Endodermal cell (in vitro differentiated cells): Measurements from ENCODE around the gene PIK3R5. TPM values are rescaled to one million over a fixed set of nuclear protein-coding genes. Genes with fewer than 3 reads are reported as not detected.
A peak's percentile ranks its signal among the peaks of the same experiment; 100 is the strongest.

Source experiments
- DNase-seq: peaks from one replicate; pipeline ENCODE4 v3.0.0-alpha.2; 2017
- H3K27ac ChIP-seq: 2 replicates; pipeline ENCODE4 v1.5.1; 2013; ENCODE audit warnings: mild to moderate bottlenecking, low read depth, low read length, moderate library complexity
- H3K27me3 ChIP-seq: 2 replicates; pipeline ENCODE4 v1.6.1; 2013; ENCODE audit warnings: mild to moderate bottlenecking, low read length, moderate library complexity; ENCODE audit not compliant: insufficient read depth, control insufficient read depth, poor library complexity, severe bottlenecking
- H3K36me3 ChIP-seq: 2 replicates; pipeline ENCODE4 v1.7.0; 2013; ENCODE audit warnings: mild to moderate bottlenecking, low read length, moderate library complexity; ENCODE audit not compliant: control insufficient read depth, insufficient read depth
- H3K4me1 ChIP-seq: one replicate; pipeline ENCODE4 v1.7.0; 2013; ENCODE audit warnings: low read length; ENCODE audit not compliant: control insufficient read depth, insufficient read depth
- H3K4me3 ChIP-seq: 2 replicates; pipeline ENCODE4 v1.5.1; 2013; ENCODE audit warnings: mild to moderate bottlenecking, low read length, moderate library complexity
- H3K9ac ChIP-seq: 2 replicates; pipeline ENCODE4 v1.6.1; 2013; ENCODE audit warnings: mild to moderate bottlenecking, low read length, moderate library complexity; ENCODE audit not compliant: poor library complexity, severe bottlenecking; ENCODE audit errors: extremely low read depth
- H3K9me3 ChIP-seq: 2 replicates; pipeline ENCODE4 v1.6.1; 2013; ENCODE audit warnings: mild to moderate bottlenecking, low read length, moderate library complexity; ENCODE audit not compliant: control insufficient read depth
- H3K27ac Mint-ChIP-seq: 2 replicates; pipeline ENCODE4 v1.8.0; 2020; ENCODE audit warnings: mixed read lengths
- H3K27me3 Mint-ChIP-seq: 2 replicates; pipeline ENCODE4 v1.8.0; 2021; ENCODE audit warnings: mild to moderate bottlenecking, mixed read lengths; ENCODE audit not compliant: insufficient read depth
- H3K36me3 Mint-ChIP-seq: 2 replicates; pipeline ENCODE4 v1.8.0; 2020; ENCODE audit warnings: low read depth, mixed read lengths
- H3K4me1 Mint-ChIP-seq: 2 replicates; pipeline ENCODE4 v1.8.0; 2020; ENCODE audit warnings: mixed read lengths
- H3K4me3 Mint-ChIP-seq: 2 replicates; pipeline ENCODE4 v1.8.0; 2020; ENCODE audit warnings: mild to moderate bottlenecking, moderate library complexity, mixed read lengths
- H3K9me3 Mint-ChIP-seq: 2 replicates; pipeline ENCODE4 v1.8.0; 2020; ENCODE audit warnings: mild to moderate bottlenecking, mixed read lengths
- WGBS, 2 experiments: methylation state at CpG; one replicate each; pipeline versions ENCODE4 v1.1.5 to v1.1.7; 2013; ENCODE audit warnings: missing lambda C conversion rate in 2 of 2, mixed read lengths in 1 of 2; ENCODE audit not compliant: insufficient coverage in 1 of 2, insufficient read length in 1 of 2; 5-methylcytosine and 5-hydroxymethylcytosine counted together
- total RNA-seq, 2 donors: library from RNA; stranded (reverse); fragmentation: NEBNext Ultra II Directional in 1 of 2; extraction: Animal tissue kit (Norgen Biotek cat#: 25700) in 1 of 2; gene quantifications; 2 replicates in 1 of 2; 3 replicates in 1 of 2; pipeline ENCODE4 v1.2.1, GENCODE V29; 2021
- TF ChIP-seq, protein P1 (sequence below): fragments of 200-600 bp; sonication (generic); conservative IDR thresholded peaks from 2 replicates; pipeline ENCODE4 v1.5.0; 2021; ENCODE audit warnings: antibody characterized with exemption, mild to moderate bottlenecking

The PIK3R5 gene
- total RNA-seq, 2 donors from 2014 or later, result 10.4 to 37.0 TPM

DNA sequence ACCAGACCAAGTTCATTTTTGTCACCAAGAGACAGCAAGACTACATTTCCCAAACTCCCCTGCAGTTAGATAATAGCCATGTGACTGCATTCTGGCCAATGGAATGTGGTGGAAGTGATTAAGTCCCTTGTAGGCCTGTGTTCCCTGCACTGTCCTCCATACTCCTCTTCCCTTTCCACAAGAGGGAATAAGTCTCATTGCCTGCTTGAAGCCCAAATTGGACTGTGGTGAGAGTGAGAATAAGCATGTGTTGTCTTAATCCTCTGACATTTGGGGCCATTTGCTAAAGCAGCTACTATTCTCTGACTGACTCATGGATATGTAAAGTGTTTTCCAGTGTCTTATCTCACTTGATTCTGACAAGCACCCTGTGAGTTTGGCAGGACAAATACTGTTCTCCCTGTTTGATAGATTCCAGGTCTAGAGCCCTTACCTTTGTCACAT, 118.7 kb downstream of the PIK3R5 start:
- peaks cover 9% of the 10 kb centered on the region for H3K4me1 Mint-ChIP-seq
- no peaks in the 10 kb centered on the region for H3K27me3 Mint-ChIP-seq
- no peak overlapping the region for H3K9ac ChIP-seq
- H3K4me3 Mint-ChIP-seq, result no peak overlapping the region
- H3K27me3 ChIP-seq, result no peaks in the 10 kb centered on the region
- TF ChIP-seq, protein P1, sequence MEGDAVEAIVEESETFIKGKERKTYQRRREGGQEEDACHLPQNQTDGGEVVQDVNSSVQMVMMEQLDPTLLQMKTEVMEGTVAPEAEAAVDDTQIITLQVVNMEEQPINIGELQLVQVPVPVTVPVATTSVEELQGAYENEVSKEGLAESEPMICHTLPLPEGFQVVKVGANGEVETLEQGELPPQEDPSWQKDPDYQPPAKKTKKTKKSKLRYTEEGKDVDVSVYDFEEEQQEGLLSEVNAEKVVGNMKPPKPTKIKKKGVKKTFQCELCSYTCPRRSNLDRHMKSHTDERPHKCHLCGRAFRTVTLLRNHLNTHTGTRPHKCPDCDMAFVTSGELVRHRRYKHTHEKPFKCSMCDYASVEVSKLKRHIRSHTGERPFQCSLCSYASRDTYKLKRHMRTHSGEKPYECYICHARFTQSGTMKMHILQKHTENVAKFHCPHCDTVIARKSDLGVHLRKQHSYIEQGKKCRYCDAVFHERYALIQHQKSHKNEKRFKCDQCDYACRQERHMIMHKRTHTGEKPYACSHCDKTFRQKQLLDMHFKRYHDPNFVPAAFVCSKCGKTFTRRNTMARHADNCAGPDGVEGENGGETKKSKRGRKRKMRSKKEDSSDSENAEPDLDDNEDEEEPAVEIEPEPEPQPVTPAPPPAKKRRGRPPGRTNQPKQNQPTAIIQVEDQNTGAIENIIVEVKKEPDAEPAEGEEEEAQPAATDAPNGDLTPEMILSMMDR, result no peak
- H3K4me1 ChIP-seq, result peaks cover 2% of the 10 kb centered on the region
- peak overlapping the region; percentile 57 for H3K27ac Mint-ChIP-seq
- H3K9me3 Mint-ChIP-seq, result no peaks in the 10 kb centered on the region
- H3K36me3 ChIP-seq, result no peaks in the 10 kb centered on the region
- DNase-seq, result peak; percentile 88
- no peak overlapping the region for H3K4me3 ChIP-seq
- H3K9me3 ChIP-seq, result no peaks in the 10 kb centered on the region
- H3K36me3 Mint-ChIP-seq, result peaks cover 2% of the 10 kb centered on the region
- H3K27ac ChIP-seq, result no peak overlapping the region

DNA sequence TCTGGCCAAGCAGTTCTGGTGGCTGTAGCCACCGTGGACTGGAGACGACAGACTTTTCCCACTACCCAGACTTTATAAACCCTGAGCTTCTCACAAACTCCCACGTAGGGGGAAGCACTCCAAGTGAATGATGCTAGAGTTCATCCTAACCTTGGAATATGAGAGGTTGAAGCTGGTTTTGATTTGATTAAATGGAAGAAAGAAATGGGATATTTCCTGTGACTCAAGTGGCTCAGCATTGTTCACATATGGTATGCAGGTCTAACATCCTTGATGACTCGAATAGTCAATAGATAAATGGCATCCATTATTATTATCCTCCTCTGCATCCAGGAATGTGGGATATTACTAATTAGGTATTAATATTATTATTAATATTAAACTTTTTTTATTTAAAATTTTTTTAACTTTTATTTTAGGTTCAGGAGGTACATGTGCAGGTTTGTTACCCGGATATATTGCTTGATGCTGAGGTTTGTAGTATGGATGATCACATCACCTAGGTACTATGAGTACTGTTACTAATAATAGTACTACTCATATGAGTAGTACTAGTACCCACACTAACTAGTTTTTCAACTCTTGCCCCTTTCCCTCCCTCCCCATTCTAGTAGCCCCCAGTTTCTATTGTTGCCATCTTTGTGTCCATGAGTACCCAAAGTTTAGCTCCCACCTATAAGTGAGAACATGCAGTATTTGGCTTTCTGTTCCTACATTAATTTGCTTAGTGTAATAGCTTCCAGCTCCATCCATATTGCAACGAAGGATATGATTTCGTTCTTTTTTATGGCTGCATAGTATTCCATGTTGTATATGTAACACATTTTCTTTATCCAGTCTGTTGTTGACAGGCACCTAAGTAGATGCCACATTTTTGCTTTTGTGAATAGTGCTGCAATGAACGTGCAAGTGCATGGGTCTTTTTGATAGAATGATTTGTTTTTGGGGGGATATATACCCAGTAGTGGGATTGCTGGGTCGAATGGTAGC, 121.0 kb downstream of the PIK3R5 start:
- peaks cover 2% of the 10 kb centered on the region for H3K4me1 ChIP-seq
- WGBS, 2 experiments, result 88 to 93% methylated on average over 3 to 8 of the region's 9 CpGs
- Mint-ChIP-seq H3K4me3 (no peak overlapping the region), H3K9me3 (no peaks in the 10 kb centered on the region), H3K36me3 (peaks cover 5% of the 10 kb centered on the region), H3K27me3 (no peaks in the 10 kb centered on the region), H3K27ac (no peak overlapping the region), H3K4me1 (peaks cover 6% of the 10 kb centered on the region)
- no peaks in the 10 kb centered on the region for H3K36me3 ChIP-seq
- peaks cover 6% of the 10 kb centered on the region for H3K9me3 ChIP-seq
- no peak overlapping the region for H3K4me3 ChIP-seq
- no peak for DNase-seq
- TF ChIP-seq, protein P1, result no peak
- H3K27ac ChIP-seq, result no peak overlapping the region
- H3K9ac ChIP-seq, result no peak overlapping the region
- no peaks in the 10 kb centered on the region for H3K27me3 ChIP-seq

- WGBS, 2 experiments, result 90 to 96% methylated on average over 2 of the region's 2 CpGs
- no peak for DNase-seq
- H3K4me1 ChIP-seq, result peaks cover 2% of the 10 kb centered on the region
- H3K27me3 Mint-ChIP-seq, result no peaks in the 10 kb centered on the region
- H3K27me3 ChIP-seq, result no peaks in the 10 kb centered on the region
- peaks cover 6% of the 10 kb centered on the region for H3K4me1 Mint-ChIP-seq
- no peaks in the 10 kb centered on the region for H3K36me3 ChIP-seq
- H3K27ac ChIP-seq, result no peak overlapping the region
- TF ChIP-seq, protein P1, result no peak
- H3K36me3 Mint-ChIP-seq, result peaks cover 5% of the 10 kb centered on the region
- H3K9me3 ChIP-seq, result peaks cover 6% of the 10 kb centered on the region
- no peak overlapping the region for H3K4me3 ChIP-seq
- no peak overlapping the region for H3K27ac Mint-ChIP-seq
- H3K4me3 Mint-ChIP-seq, result no peak overlapping the region
- H3K9me3 Mint-ChIP-seq, result no peaks in the 10 kb centered on the region
- H3K9ac ChIP-seq, result no peak overlapping the region
Observed at GRCh38 chr17:8843344-8843743, 122.2 kb downstream of the PIK3R5 start.
